OCI-M2 (cell line): ENCODE results near the gene COL4A2.

ENCODE experiments used
- DNase-seq: peaks from one replicate; lab custom pipeline; 2025; ENCODE audit not compliant: unreplicated experiment; lab: John Stamatoyannopoulos, UW

The COL4A2 gene

GRCh38 chr13:110505594-110505993 lies 198.5 kb downstream of the COL4A2 start:
- no peak for DNase-seq

- DNase-seq = no peak
Measured at GRCh38 chr13:110506396-110506795, 199.3 kb downstream of the COL4A2 start.

- DNase-seq = peak; percentile 30
Measured at GRCh38 chr13:110506859-110507566, 199.9 kb downstream of the COL4A2 start.

GRCh38 chr13:110507678-110508381 lies 200.7 kb downstream of the COL4A2 start:
- no peak for DNase-seq

- DNase-seq = peak; percentile 42
Measured at GRCh38 chr13:110509478-110509926, 202.4 kb downstream of the COL4A2 start.

- peak; percentile 68 for DNase-seq
Measured at GRCh38 chr13:110509971-110510786, 203.1 kb downstream of the COL4A2 start.

GRCh38 chr13:110511509-110512181 lies 204.6 kb downstream of the COL4A2 start:
- no peak for DNase-seq

GRCh38 chr13:110512198-110512740 lies 205.2 kb downstream of the COL4A2 start:
- no peak for DNase-seq

GRCh38 chr13:110516500-110516899 lies 209.4 kb downstream of the COL4A2 start:
- DNase-seq = no peak

GRCh38 chr13:110517505-110518225 lies 210.6 kb downstream of the COL4A2 start:
- DNase-seq = no peak

- DNase-seq = no peak
Measured at GRCh38 chr13:110518226-110518525, 211.1 kb downstream of the COL4A2 start.

- DNase-seq = no peak
Measured at GRCh38 chr13:110518571-110518970, 211.5 kb downstream of the COL4A2 start.

- no peak for DNase-seq
Measured at GRCh38 chr13:110519046-110519445, 212.0 kb downstream of the COL4A2 start.

GRCh38 chr13:110519506-110519905 lies 212.4 kb downstream of the COL4A2 start:
- no peak for DNase-seq

GRCh38 chr13:110520431-110521295 lies 213.6 kb downstream of the COL4A2 start:
- no peak for DNase-seq

- DNase-seq = no peak
Measured at GRCh38 chr13:110521296-110521680, 214.2 kb downstream of the COL4A2 start.

GRCh38 chr13:110521946-110522345 lies 214.9 kb downstream of the COL4A2 start:
- no peak for DNase-seq

GRCh38 chr13:110522721-110523120 lies 215.6 kb downstream of the COL4A2 start:
- no peak for DNase-seq

- no peak for DNase-seq
Measured at GRCh38 chr13:110523180-110523579, 216.1 kb downstream of the COL4A2 start.
